ENCODE measurements around the gene BMAL1.
"Not testable (repeated sequence)": the region's sequence is repeated elsewhere in the genome, so short reads cannot be mapped to it uniquely, and the experiment has no call there.

Gene BMAL1

GRCh38 chr11:13256216-13256615 is 21.4 kb upstream of the BMAL1 start:
- H3K9me3 Mint-ChIP-seq: no peaks in the 10 kb centered on the region

GRCh38 chr11:13258061-13258460 is 19.5 kb upstream of the BMAL1 start:
- H3K9me3 Mint-ChIP-seq, DNase-seq, H3K27me3 Mint-ChIP-seq, H3K4me1 Mint-ChIP-seq, H3K4me3 Mint-ChIP-seq, ATAC-seq, H3K27ac Mint-ChIP-seq: not testable (repeated sequence)

More at GRCh38 chr11:13256216-13256615, 21.4 kb upstream of the BMAL1 start:
- Mint-ChIP-seq H3K27ac (no peak overlapping the region), H3K4me3 (no peak overlapping the region), H3K4me1 (peaks cover 8% of the 10 kb centered on the region), H3K27me3 (no peaks in the 10 kb centered on the region)
- no peak for ATAC-seq
- DNase-seq: no peak

GRCh38 chr11:13258855-13259254 is 18.7 kb upstream of the BMAL1 start:
- no peaks in the 10 kb centered on the region for H3K9me3 Mint-ChIP-seq
- H3K4me3 Mint-ChIP-seq: no peak overlapping the region
- H3K27ac Mint-ChIP-seq: no peak overlapping the region
- peaks cover 4% of the 10 kb centered on the region for H3K27me3 Mint-ChIP-seq
- no peak for DNase-seq
- peaks cover 10% of the 10 kb centered on the region for H3K4me1 Mint-ChIP-seq
- no peak for ATAC-seq

GRCh38 chr11:13259374-13259773 is 18.2 kb upstream of the BMAL1 start:
- Mint-ChIP-seq H3K4me1 (peaks cover 14% of the 10 kb centered on the region), H3K27me3 (peaks cover 8% of the 10 kb centered on the region), H3K4me3 (peak overlapping the region in 1 of 2 donors; percentile 4), H3K27ac (no peak overlapping the region), H3K9me3 (no peaks in the 10 kb centered on the region)
- no peak for DNase-seq
- no peak for ATAC-seq

- H3K27ac Mint-ChIP-seq: no peak overlapping the region
- no peak for DNase-seq
- peaks cover 14% of the 10 kb centered on the region for H3K4me1 Mint-ChIP-seq
- H3K9me3 Mint-ChIP-seq: no peaks in the 10 kb centered on the region
- H3K27me3 Mint-ChIP-seq: peaks cover 13% of the 10 kb centered on the region
- no peak overlapping the region for H3K4me3 Mint-ChIP-seq
- no peak for ATAC-seq
These were observed 17.2 kb upstream of the BMAL1 start for GRCh38 chr11:13260201-13260962.

GRCh38 chr11:13260963-13261588 is 16.5 kb upstream of the BMAL1 start:
- Mint-ChIP-seq H3K4me1 (peaks cover 14% of the 10 kb centered on the region), H3K4me3 (no peak overlapping the region), H3K9me3 (no peaks in the 10 kb centered on the region), H3K27ac (no peak overlapping the region), H3K27me3 (peaks cover 17% of the 10 kb centered on the region)
- DNase-seq (no peak), ATAC-seq (no peak)

GRCh38 chr11:13261591-13262061 is 16.0 kb upstream of the BMAL1 start:
- H3K27ac Mint-ChIP-seq: no peak overlapping the region
- DNase-seq: no peak
- no peaks in the 10 kb centered on the region for H3K9me3 Mint-ChIP-seq
- no peak overlapping the region for H3K4me3 Mint-ChIP-seq
- peaks cover 14% of the 10 kb centered on the region for H3K4me1 Mint-ChIP-seq
- ATAC-seq: no peak
- H3K27me3 Mint-ChIP-seq: peaks cover 17% of the 10 kb centered on the region

GRCh38 chr11:13262096-13262495 is 15.5 kb upstream of the BMAL1 start:
- DNase-seq: no peak

GRCh38 chr11:13268791-13269190 is 8.8 kb upstream of the BMAL1 start:
- no peaks in the 10 kb centered on the region for H3K9me3 Mint-ChIP-seq
- DNase-seq (no peak), ATAC-seq (no peak)
- peaks cover 13% of the 10 kb centered on the region for H3K4me1 Mint-ChIP-seq
- H3K4me3 Mint-ChIP-seq: no peak overlapping the region
- H3K27ac Mint-ChIP-seq: no peak overlapping the region
- peaks cover 38% of the 10 kb centered on the region for H3K27me3 Mint-ChIP-seq

More at GRCh38 chr11:13262096-13262495, 15.5 kb upstream of the BMAL1 start:
- Mint-ChIP-seq H3K27ac (no peak overlapping the region), H3K27me3 (peaks cover 17% of the 10 kb centered on the region), H3K4me1 (peaks cover 14% of the 10 kb centered on the region), H3K4me3 (no peak overlapping the region), H3K9me3 (no peaks in the 10 kb centered on the region)
- no peak for ATAC-seq

GRCh38 chr11:13269775-13270174 is 7.8 kb upstream of the BMAL1 start:
- Mint-ChIP-seq H3K27me3 (peaks cover 44% of the 10 kb centered on the region), H3K27ac (no peak overlapping the region), H3K4me3 (no peak overlapping the region), H3K9me3 (no peaks in the 10 kb centered on the region), H3K4me1 (peaks cover 9% of the 10 kb centered on the region)
- no peak for ATAC-seq
- no peak for DNase-seq

- no peak overlapping the region for H3K27ac Mint-ChIP-seq
- DNase-seq (no peak), ATAC-seq (no peak)
- H3K4me3 Mint-ChIP-seq: no peak overlapping the region
- peaks cover 49% of the 10 kb centered on the region for H3K27me3 Mint-ChIP-seq
- H3K4me1 Mint-ChIP-seq: peaks cover 16% of the 10 kb centered on the region
- H3K9me3 Mint-ChIP-seq: no peaks in the 10 kb centered on the region
These were observed 6.4 kb upstream of the BMAL1 start for GRCh38 chr11:13271060-13271693.

GRCh38 chr11:13276454-13276831 is 1.1 kb upstream of the BMAL1 start:
- ATAC-seq: no peak
- Mint-ChIP-seq H3K4me1 (peaks cover 37% of the 10 kb centered on the region), H3K27me3 (peaks cover 32% of the 10 kb centered on the region), H3K9me3 (no peaks in the 10 kb centered on the region), H3K4me3 (peak overlapping the region; percentile 96 to 98), H3K27ac (peak overlapping the region; percentile 80 to 92)
- DNase-seq: no peak

GRCh38 chr11:13276832-13277767 is 490 bp upstream of the BMAL1 start:
- DNase-seq (peak; percentile 97), ATAC-seq (peak; percentile 91)
- Mint-ChIP-seq H3K27ac (peak overlapping the region; percentile 80 to 92), H3K9me3 (no peaks in the 10 kb centered on the region), H3K27me3 (peaks cover 32% of the 10 kb centered on the region), H3K4me1 (peaks cover 41% of the 10 kb centered on the region), H3K4me3 (peak overlapping the region; percentile 96 to 98)

- Mint-ChIP-seq H3K4me3 (peak overlapping the region; percentile 88 to 92), H3K9me3 (no peaks in the 10 kb centered on the region), H3K27ac (peak overlapping the region; percentile 35 to 37), H3K27me3 (peaks cover 26% of the 10 kb centered on the region), H3K4me1 (peaks cover 58% of the 10 kb centered on the region)
- no peak for DNase-seq
- ATAC-seq: no peak
These were observed 1.3 kb downstream of the BMAL1 start for GRCh38 chr11:13278609-13279486.

Measured in stimulated activated naive CD8-positive, alpha-beta T cell treated with anti-CD3 and anti-CD28 coated beads, Interleukin-15, amount 100 ng/mL, for 72 hours (primary cell).